Fibroblast of lung (primary cell): Measurements from ENCODE around the gene TJP3. TPM values are rescaled to one million over a fixed set of nuclear protein-coding genes. Genes with fewer than 3 reads are reported as not detected.

Experiments used
- DNase-seq, 2 donors: peaks; one replicate each; pipeline versions ENCODE4 v3.0.0 to v3.0.0-alpha.2; 2010; ENCODE audit warnings: low read depth in 2 of 2
- H2AFZ ChIP-seq: 2 replicates; pipeline ENCODE4 v1.5.1; 2012; ENCODE audit warnings: low read length, control low read depth, inconsistent platforms
- H3K27ac ChIP-seq: 2 replicates; pipeline ENCODE4 v1.5.1; 2011; ENCODE audit warnings: low read length, control low read depth; ENCODE audit not compliant: insufficient read depth
- H3K27me3 ChIP-seq: 2 replicates; pipeline ENCODE4 v1.5.1; 2011; ENCODE audit warnings: mild to moderate bottlenecking, low read length; ENCODE audit not compliant: control insufficient read depth, insufficient read depth
- H3K36me3 ChIP-seq: 2 replicates; pipeline ENCODE4 v1.5.1; 2011; ENCODE audit warnings: low read length; ENCODE audit not compliant: control insufficient read depth, insufficient read depth
- H3K4me1 ChIP-seq: 2 replicates; pipeline ENCODE4 v1.5.1; 2011; ENCODE audit warnings: low read length; ENCODE audit not compliant: control insufficient read depth, insufficient read depth; ENCODE audit errors: extremely low read depth
- H3K4me2 ChIP-seq: 2 replicates; pipeline ENCODE4 v1.5.1; 2011; ENCODE audit warnings: low read length, control low read depth; ENCODE audit not compliant: insufficient read depth; ENCODE audit errors: extremely low read depth
- H3K4me3 ChIP-seq, 4 experiments: fragments of 200-600 bp in 1 of 4; sonication (generic) in 1 of 4; replicated peaks in 1 of 4; 2 replicates each; pipeline ENCODE4 v1.5.1; 2011 to 2016; ENCODE audit warnings: low read length in 4 of 4, low read depth in 3 of 4, mild to moderate bottlenecking in 3 of 4, control low read depth in 2 of 4, inconsistent platforms in 1 of 4, mixed read lengths in 1 of 4; ENCODE audit not compliant: insufficient read depth in 1 of 4; ENCODE audit errors: control extremely low read depth in 1 of 4
- H3K79me2 ChIP-seq: 2 replicates; pipeline ENCODE4 v1.5.1; 2012; ENCODE audit warnings: mild to moderate bottlenecking, low read length, inconsistent platforms; ENCODE audit not compliant: control insufficient read depth, insufficient read depth
- H3K9ac ChIP-seq: 2 replicates; pipeline ENCODE4 v1.5.1; 2011; ENCODE audit warnings: mild to moderate bottlenecking, low read length, control low read depth; ENCODE audit not compliant: insufficient read depth
- H3K9me3 ChIP-seq: 2 replicates; pipeline ENCODE4 v1.5.1; 2012; ENCODE audit warnings: low read depth, low read length; ENCODE audit not compliant: control insufficient read depth, insufficient read depth
- H4K20me1 ChIP-seq: 2 replicates; pipeline ENCODE4 v1.5.1; 2011; ENCODE audit warnings: low read length; ENCODE audit not compliant: control insufficient read depth, insufficient read depth; ENCODE audit errors: extremely low read depth
- CTCF ChIP-seq, 2 donors: IDR thresholded peaks in 1 of 2; conservative IDR thresholded peaks in 1 of 2; 1 replicate in 1 of 2; 2 replicates in 1 of 2; pipeline ENCODE4 v1.5.1; 2011 to 2012; ENCODE audit warnings: low read length in 2 of 2, control low read depth in 1 of 2, inconsistent platforms in 1 of 2, low read depth in 1 of 2, mild to moderate bottlenecking in 1 of 2
- EZH2 ChIP-seq: IDR thresholded peaks from 2 replicates; pipeline ENCODE4 v1.5.1; 2012; ENCODE audit warnings: low read length, control low read depth, mild to moderate bottlenecking; ENCODE audit errors: missing control alignments
- polyA plus RNA-seq, 2 donors: library from polyadenylated mRNA; depleted of rRNA in 1 of 2; stranded (reverse) in 1 of 2; unstranded in 1 of 2; fragments of >200 nt; gene quantifications; 2 replicates each; pipeline ENCODE4 v1.2.1, GENCODE V29; 2011 to 2012; ENCODE audit warnings: missing spikeins in 1 of 2
- total RNA-seq: library from RNA; depleted of rRNA; stranded (reverse); fragments of >200 nt; gene quantifications from 2 replicates; pipeline ENCODE4 v1.2.1, GENCODE V29; 2014

The TJP3 gene
- total and polyA plus RNA-seq, 2 donors (not counting 1 experiment from before 2014, with no cell fraction given), result not detected

- no peaks in the 10 kb centered on the region for H3K4me1 ChIP-seq
- H3K36me3 ChIP-seq, result peaks cover 1% of the 10 kb centered on the region
- TF ChIP-seq CTCF (conservative IDR thresholded peaks at IDR 0.05 in 1 of 2, IDR thresholded peaks at IDR 0.05 in 1 of 2; ENCODE audit: low read depth in 1 of 2, low read length in 2 of 2) (no peak), EZH2 (no peak)
- H3K4me3 ChIP-seq, result no peak overlapping the region
- H3K27me3 ChIP-seq, result no peaks in the 10 kb centered on the region
- H3K4me2 ChIP-seq, result no peak overlapping the region
- no peaks in the 10 kb centered on the region for H4K20me1 ChIP-seq
- H3K27ac ChIP-seq, result no peak overlapping the region
- H3K79me2 ChIP-seq, result no peaks in the 10 kb centered on the region
- H2AFZ ChIP-seq, result no peak overlapping the region
- no peak for DNase-seq
- no peak overlapping the region for H3K9ac ChIP-seq
- no peaks in the 10 kb centered on the region for H3K9me3 ChIP-seq
Observed at GRCh38 chr19:3746371-3747056, 38.3 kb downstream of the TJP3 start.

- Histone ChIP-seq H3K36me3 (peaks cover 1% of the 10 kb centered on the region), H3K9me3 (no peaks in the 10 kb centered on the region), H3K4me1 (no peaks in the 10 kb centered on the region), H3K79me2 (no peaks in the 10 kb centered on the region), H3K4me2 (no peak overlapping the region), H3K9ac (no peak overlapping the region), H4K20me1 (no peaks in the 10 kb centered on the region), H2AFZ (no peak overlapping the region), H3K4me3 (no peak overlapping the region), H3K27ac (no peak overlapping the region), H3K27me3 (no peaks in the 10 kb centered on the region)
- no peak for TF ChIP-seq EZH2
- no peak for TF ChIP-seq CTCF (conservative IDR thresholded peaks at IDR 0.05 in 1 of 2, IDR thresholded peaks at IDR 0.05 in 1 of 2; ENCODE audit: low read depth in 1 of 2, low read length in 2 of 2)
- DNase-seq, result no peak
Observed at GRCh38 chr19:3748965-3749364, 40.8 kb downstream of the TJP3 start.

- H3K4me3 ChIP-seq, result no peak overlapping the region
- H3K9ac ChIP-seq, result no peak overlapping the region
- no peak for DNase-seq
- H3K27me3 ChIP-seq, result no peaks in the 10 kb centered on the region
- H3K9me3 ChIP-seq, result no peaks in the 10 kb centered on the region
- H3K79me2 ChIP-seq, result no peaks in the 10 kb centered on the region
- no peaks in the 10 kb centered on the region for H4K20me1 ChIP-seq
- H2AFZ ChIP-seq, result no peak overlapping the region
- no peaks in the 10 kb centered on the region for H3K4me1 ChIP-seq
- H3K4me2 ChIP-seq, result no peak overlapping the region
- peaks cover 1% of the 10 kb centered on the region for H3K36me3 ChIP-seq
- TF ChIP-seq CTCF (conservative IDR thresholded peaks at IDR 0.05 in 1 of 2, IDR thresholded peaks at IDR 0.05 in 1 of 2; ENCODE audit: low read depth in 1 of 2, low read length in 2 of 2), result no peak
- TF ChIP-seq EZH2, result no peak
- no peak overlapping the region for H3K27ac ChIP-seq
Observed at GRCh38 chr19:3750211-3750610, 42.0 kb downstream of the TJP3 start.
